Stomach (tissue), 4 donors: ENCODE data around the gene SYNDIG1.

Source experiments
- CTCF ChIP-seq, 7 experiments: fragments of 450-650 bp in 4 of 7; fragments of 200-600 bp in 3 of 7; sonication (generic) in 3 of 7; IDR thresholded peaks; one replicate each; pipeline ENCODE4 v1.5.1; 2016 to 2019; ENCODE audit warnings: antibody characterized with exemption in 7 of 7, control low read depth in 2 of 7, mild to moderate bottlenecking in 1 of 7
- EP300 ChIP-seq: sonication (generic); formaldehyde crosslinking; IDR thresholded peaks from one replicate; pipeline ENCODE4 v1.6.1; 2017; ENCODE audit warnings: antibody characterized with exemption
- POLR2A ChIP-seq, 4 donors: fragments of 450-650 bp; IDR thresholded peaks; one replicate each; pipeline ENCODE4 v1.6.1; 2016; ENCODE audit warnings: antibody characterized with exemption in 4 of 4, control low read depth in 2 of 4, mild to moderate bottlenecking in 1 of 4, moderate library complexity in 1 of 4

DNA sequence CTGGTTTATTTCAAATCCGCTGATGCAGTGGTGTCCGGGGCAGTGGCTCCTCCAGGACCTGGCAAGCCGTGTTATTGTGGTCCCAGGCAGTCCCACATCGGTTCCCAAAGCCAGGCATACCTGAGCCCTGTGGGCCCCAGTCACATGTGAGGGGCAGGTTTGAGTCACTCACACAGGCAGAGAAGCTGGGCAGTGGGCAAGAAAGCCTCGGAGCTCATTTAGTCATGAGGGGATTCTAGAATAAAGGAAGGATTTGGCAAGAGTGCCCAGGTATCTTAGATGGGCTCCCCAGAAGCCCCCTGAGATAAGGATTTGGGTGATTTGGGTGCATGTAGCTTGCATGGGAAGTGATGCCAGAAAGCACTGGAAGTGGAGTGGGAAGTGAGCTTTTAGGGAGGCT lies 37.3 kb downstream of the SYNDIG1 start:
- TF ChIP-seq CTCF (IDR thresholded peaks at IDR 0.05) (no peak), POLR2A (IDR thresholded peaks at IDR 0.05) (no peak), EP300 (no peak)
